HFFc6 (cell line): ENCODE measurements around the gene S100A6. TPM values are rescaled to one million over a fixed set of nuclear protein-coding genes. Genes with fewer than 3 reads are reported as not detected.

Experiments used
- DNase-seq: peaks from one replicate; pipeline ENCODE4 v3.0.0-alpha.2; 2018
- H3K27ac Mint-ChIP-seq: 2 replicates; pipeline ENCODE4 v1.8.0; 2020; ENCODE audit warnings: mild to moderate bottlenecking, mixed read lengths
- H3K27me3 Mint-ChIP-seq: 2 replicates; pipeline ENCODE4 v1.8.0; 2021; ENCODE audit warnings: mild to moderate bottlenecking, moderate library complexity, mixed read lengths; ENCODE audit not compliant: insufficient read depth
- H3K36me3 Mint-ChIP-seq: 2 replicates; pipeline ENCODE4 v1.8.0; 2021; ENCODE audit warnings: low read depth, mixed read lengths
- H3K4me1 Mint-ChIP-seq: 2 replicates; pipeline ENCODE4 v1.8.0; 2020; ENCODE audit warnings: low read depth, mixed read lengths
- H3K4me3 Mint-ChIP-seq: 2 replicates; pipeline ENCODE4 v1.8.0; 2020; ENCODE audit warnings: mild to moderate bottlenecking, moderate library complexity, mixed read lengths
- H3K9me3 Mint-ChIP-seq: 2 replicates; pipeline ENCODE4 v1.8.0; 2020; ENCODE audit warnings: mild to moderate bottlenecking, mixed read lengths
- total RNA-seq, 6 experiments: library from RNA; stranded (reverse); fragmentation: NEBNext Ultra II Directional; extraction: Animal tissue kit (Norgen Biotek cat#: 25700); gene quantifications; 2 replicates in 1 of 6; 3 replicates in 5 of 6; pipeline ENCODE4 v1.2.3, GENCODE V29; 2021
- TF ChIP-seq, protein P1 (sequence below): fragments of 200-600 bp; sonication (generic); IDR thresholded peaks from 2 replicates; pipeline ENCODE4 v1.5.0; 2021; ENCODE audit warnings: antibody characterized with exemption, mild to moderate bottlenecking

Gene S100A6
- total RNA-seq, 6 experiments from 2014 or later, result 1,971 to 2,311 (median 2,129) TPM

DNA sequence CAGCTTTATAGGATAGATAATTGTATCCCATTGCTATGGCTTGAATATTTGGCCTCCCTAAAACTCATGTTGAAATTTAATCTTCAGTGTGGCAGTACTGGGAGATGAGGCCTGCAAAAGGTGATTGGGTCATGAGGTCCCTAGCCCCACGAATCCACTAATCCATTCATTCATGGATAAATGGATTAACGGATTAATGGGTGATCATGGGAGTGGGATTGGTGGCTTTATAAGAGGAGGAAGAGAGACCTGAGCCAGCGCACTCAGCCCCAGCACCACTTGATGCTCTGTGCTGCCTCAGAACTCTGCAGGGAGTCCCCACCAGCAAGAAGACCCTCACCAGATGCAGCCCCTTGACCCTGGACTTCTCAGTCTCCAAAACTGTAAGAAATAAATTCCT is 32.0 kb downstream of the S100A6 start:
- peaks cover 2% of the 10 kb centered on the region; the same call in 1 of the 2 replicates for H3K27me3 Mint-ChIP-seq
- H3K36me3 Mint-ChIP-seq, result no peaks in the 10 kb centered on the region
- H3K27ac Mint-ChIP-seq, result no peak overlapping the region
- TF ChIP-seq, protein P1, sequence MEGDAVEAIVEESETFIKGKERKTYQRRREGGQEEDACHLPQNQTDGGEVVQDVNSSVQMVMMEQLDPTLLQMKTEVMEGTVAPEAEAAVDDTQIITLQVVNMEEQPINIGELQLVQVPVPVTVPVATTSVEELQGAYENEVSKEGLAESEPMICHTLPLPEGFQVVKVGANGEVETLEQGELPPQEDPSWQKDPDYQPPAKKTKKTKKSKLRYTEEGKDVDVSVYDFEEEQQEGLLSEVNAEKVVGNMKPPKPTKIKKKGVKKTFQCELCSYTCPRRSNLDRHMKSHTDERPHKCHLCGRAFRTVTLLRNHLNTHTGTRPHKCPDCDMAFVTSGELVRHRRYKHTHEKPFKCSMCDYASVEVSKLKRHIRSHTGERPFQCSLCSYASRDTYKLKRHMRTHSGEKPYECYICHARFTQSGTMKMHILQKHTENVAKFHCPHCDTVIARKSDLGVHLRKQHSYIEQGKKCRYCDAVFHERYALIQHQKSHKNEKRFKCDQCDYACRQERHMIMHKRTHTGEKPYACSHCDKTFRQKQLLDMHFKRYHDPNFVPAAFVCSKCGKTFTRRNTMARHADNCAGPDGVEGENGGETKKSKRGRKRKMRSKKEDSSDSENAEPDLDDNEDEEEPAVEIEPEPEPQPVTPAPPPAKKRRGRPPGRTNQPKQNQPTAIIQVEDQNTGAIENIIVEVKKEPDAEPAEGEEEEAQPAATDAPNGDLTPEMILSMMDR, result no peak
- no peak for DNase-seq
- no peaks in the 10 kb centered on the region for H3K9me3 Mint-ChIP-seq
- H3K4me3 Mint-ChIP-seq, result no peak overlapping the region
- H3K4me1 Mint-ChIP-seq, result peaks cover 38% of the 10 kb centered on the region

DNA sequence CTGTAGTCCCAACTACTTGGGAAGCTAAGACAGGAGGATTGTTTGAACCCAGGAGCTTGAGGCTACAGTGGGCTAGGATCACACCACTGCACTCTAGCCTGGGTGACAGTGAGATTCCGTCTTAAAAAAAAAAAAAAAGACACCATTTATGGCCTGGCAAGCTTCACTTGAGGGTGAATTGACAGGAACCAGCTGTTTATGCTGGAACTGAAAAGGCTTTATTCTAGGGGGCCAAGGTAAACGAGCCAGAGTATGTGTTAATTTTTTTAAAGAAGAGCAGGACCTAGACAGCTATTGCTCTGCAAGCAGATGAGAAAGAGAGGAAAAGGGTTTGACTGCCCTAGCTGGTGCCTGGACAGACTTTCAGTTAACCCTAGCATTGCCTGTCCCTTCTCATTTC is 37.0 kb downstream of the S100A6 start:
- TF ChIP-seq, protein P1, result no peak
- H3K27me3 Mint-ChIP-seq, result peaks cover 7% of the 10 kb centered on the region
- H3K27ac Mint-ChIP-seq, result no peak overlapping the region
- H3K4me3 Mint-ChIP-seq, result no peak overlapping the region
- DNase-seq, result no peak
- H3K9me3 Mint-ChIP-seq, result no peaks in the 10 kb centered on the region
- no peaks in the 10 kb centered on the region for H3K4me1 Mint-ChIP-seq
- H3K36me3 Mint-ChIP-seq, result no peaks in the 10 kb centered on the region

DNA sequence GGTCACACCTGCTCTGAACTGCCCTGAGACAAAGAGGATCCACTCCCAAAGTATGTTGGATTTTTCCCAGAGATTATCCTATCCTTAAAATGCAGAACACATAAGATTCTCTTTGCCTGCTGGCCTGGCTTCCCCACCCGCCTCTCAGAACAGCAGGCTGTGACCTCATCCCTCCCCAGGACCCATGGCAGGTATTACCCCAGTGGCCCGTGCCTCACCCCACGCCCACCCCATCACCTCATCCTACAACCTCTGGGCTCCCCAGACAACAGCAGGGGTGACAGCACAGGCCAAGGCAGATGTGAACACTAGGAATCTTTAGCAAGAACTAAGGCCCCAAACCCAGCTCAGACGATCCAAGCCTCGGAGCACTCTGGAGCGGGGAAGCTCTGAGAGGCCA is 40.3 kb downstream of the S100A6 start:
- DNase-seq, result no peak
- TF ChIP-seq, protein P1, result no peak
- H3K4me3 Mint-ChIP-seq, result no peak overlapping the region
- peaks cover 14% of the 10 kb centered on the region for H3K4me1 Mint-ChIP-seq
- peaks cover 7% of the 10 kb centered on the region for H3K27me3 Mint-ChIP-seq
- no peak overlapping the region for H3K27ac Mint-ChIP-seq
- H3K9me3 Mint-ChIP-seq, result no peaks in the 10 kb centered on the region
- no peaks in the 10 kb centered on the region for H3K36me3 Mint-ChIP-seq

DNA sequence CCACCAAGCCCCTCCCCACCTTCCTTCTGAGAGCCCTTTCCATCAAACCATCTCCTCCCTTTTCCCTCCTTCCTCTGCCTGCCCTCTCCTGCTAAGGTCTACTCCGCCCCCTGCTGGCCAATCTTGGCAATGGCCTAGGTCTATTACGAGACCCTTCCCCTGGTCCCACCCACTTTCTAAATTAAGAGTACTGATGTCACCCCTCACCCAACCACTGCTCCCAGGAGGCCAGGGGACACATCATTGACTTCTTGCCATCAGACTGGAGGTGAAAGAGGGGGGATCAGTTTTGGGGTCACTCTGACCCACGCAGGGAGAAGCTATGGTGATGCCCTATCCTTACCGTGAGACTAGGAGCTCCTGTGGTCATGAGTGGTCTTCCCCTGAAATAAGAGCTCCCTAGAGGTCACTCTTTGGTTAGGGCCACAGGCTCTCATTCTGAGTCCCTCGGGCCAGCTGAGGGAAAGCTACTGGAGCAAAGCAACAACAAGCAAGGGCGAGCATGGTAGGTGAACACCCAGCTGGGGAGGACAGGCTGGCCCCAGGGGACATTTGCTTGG is 40.7 kb downstream of the S100A6 start:
- H3K4me3 Mint-ChIP-seq, result no peak overlapping the region
- no peaks in the 10 kb centered on the region for H3K9me3 Mint-ChIP-seq
- peaks cover 19% of the 10 kb centered on the region for H3K4me1 Mint-ChIP-seq
- peak; percentile 40 for DNase-seq
- H3K27ac Mint-ChIP-seq, result no peak overlapping the region
- TF ChIP-seq, protein P1, result peak; percentile 99
- H3K27me3 Mint-ChIP-seq, result peaks cover 7% of the 10 kb centered on the region
- no peaks in the 10 kb centered on the region for H3K36me3 Mint-ChIP-seq

DNA sequence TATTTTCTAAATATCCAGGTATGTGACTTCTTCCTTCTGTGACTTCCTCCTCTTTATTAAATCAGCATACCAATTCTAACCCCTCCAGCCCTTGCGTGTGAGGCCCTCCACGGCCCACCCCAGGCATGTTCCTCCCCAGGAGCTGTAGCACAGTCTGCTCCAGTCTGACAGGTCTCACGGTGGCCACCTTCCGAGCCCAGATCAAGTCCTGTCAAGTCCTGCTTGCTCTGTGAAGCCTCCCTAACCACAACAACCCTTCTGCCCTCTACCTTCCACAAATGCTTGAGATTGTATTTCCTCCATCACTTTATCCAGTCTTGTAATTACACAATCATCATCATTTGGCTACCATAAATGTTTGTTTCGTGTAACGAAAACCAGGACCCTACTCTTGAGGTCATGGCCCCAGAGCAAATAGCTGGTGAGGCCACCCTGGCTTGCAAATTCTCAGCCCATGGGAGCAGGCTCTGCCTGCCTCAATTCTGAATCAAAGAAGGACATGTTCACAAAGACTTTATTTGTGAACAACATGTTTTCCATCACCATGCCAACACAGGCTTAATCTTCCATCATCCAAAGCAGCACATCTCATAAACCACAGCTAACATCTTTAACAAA is 42.3 kb downstream of the S100A6 start:
- H3K4me3 Mint-ChIP-seq, result no peak overlapping the region
- no peaks in the 10 kb centered on the region for H3K9me3 Mint-ChIP-seq
- no peaks in the 10 kb centered on the region for H3K36me3 Mint-ChIP-seq
- DNase-seq, result no peak
- peaks cover 7% of the 10 kb centered on the region for H3K27me3 Mint-ChIP-seq
- H3K27ac Mint-ChIP-seq, result peak overlapping the region; percentile 69
- TF ChIP-seq, protein P1, result no peak
- peaks cover 25% of the 10 kb centered on the region for H3K4me1 Mint-ChIP-seq
